IPS DF 6.9 (cell line): ENCODE data around the gene ADAMTS14.

Source experiments
- DNase-seq: peaks from one replicate; pipeline ENCODE4 v3.0.0-alpha.2; 2013; ENCODE audit warnings: low read depth, low spot score
- H3K27ac ChIP-seq: one replicate; pipeline ENCODE4 v1.5.1; 2013; ENCODE audit warnings: low read length, control low read depth
- H3K27me3 ChIP-seq: 2 replicates; pipeline ENCODE4 v1.6.1; 2013; ENCODE audit warnings: mild to moderate bottlenecking, low read length; ENCODE audit not compliant: control insufficient read depth, insufficient read depth
- H3K36me3 ChIP-seq: 2 replicates; pipeline ENCODE4 v1.6.1; 2013; ENCODE audit warnings: low read length; ENCODE audit not compliant: control insufficient read depth, insufficient read depth
- H3K4me1 ChIP-seq: 2 replicates; pipeline ENCODE4 v1.6.1; 2013; ENCODE audit warnings: low read length; ENCODE audit not compliant: control insufficient read depth, insufficient read depth
- H3K4me3 ChIP-seq: 2 replicates; pipeline ENCODE4 v1.5.1; 2013; ENCODE audit warnings: mild to moderate bottlenecking, low read length
- H3K9me3 ChIP-seq: 2 replicates; pipeline ENCODE4 v1.6.1; 2013; ENCODE audit warnings: low read length, inconsistent platforms; ENCODE audit not compliant: control insufficient read depth, insufficient read depth
- WGBS: extraction: QIAGEN DNeasy Blood & Tissue Kit; methylation state at CpG from one replicate; pipeline ENCODE4 v1.1.7; 2013; ENCODE audit warnings: mixed read lengths, missing lambda C conversion rate; ENCODE audit not compliant: insufficient read length, insufficient coverage; 5-methylcytosine and 5-hydroxymethylcytosine counted together

Gene ADAMTS14

DNA sequence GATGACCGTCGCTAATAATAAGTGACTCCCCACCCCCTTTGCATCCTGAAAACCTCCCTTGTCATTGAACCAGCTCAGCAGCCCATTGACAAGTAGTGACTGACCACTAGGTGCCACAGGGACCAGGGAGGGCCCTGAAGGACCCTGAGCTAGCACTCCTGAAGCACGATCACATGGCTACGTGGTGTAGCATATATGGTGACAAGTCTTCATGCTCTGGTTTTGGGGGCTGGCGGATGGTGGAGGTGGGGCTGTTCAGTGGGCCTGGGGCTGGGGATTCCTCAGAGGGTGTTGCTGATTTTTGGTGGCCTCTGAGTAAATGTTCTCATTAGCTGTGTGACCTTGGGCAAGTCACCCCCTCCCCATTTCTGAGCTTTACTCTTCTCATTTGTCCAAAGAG lies 4.7 kb downstream of the ADAMTS14 start:
- WGBS, result no CpG with 5 or more reads among the region's 5 CpGs
- Histone ChIP-seq H3K4me1 (0 out of 2 replicates have a peak, but pooled peaks cover 3% of the 10 kb centered on the region), H3K4me3 (no peak overlapping the region), H3K27ac (no peak overlapping the region), H3K27me3 (no peaks in the 10 kb centered on the region), H3K9me3 (no peaks in the 10 kb centered on the region), H3K36me3 (no peaks in the 10 kb centered on the region)
- no peak for DNase-seq

DNA sequence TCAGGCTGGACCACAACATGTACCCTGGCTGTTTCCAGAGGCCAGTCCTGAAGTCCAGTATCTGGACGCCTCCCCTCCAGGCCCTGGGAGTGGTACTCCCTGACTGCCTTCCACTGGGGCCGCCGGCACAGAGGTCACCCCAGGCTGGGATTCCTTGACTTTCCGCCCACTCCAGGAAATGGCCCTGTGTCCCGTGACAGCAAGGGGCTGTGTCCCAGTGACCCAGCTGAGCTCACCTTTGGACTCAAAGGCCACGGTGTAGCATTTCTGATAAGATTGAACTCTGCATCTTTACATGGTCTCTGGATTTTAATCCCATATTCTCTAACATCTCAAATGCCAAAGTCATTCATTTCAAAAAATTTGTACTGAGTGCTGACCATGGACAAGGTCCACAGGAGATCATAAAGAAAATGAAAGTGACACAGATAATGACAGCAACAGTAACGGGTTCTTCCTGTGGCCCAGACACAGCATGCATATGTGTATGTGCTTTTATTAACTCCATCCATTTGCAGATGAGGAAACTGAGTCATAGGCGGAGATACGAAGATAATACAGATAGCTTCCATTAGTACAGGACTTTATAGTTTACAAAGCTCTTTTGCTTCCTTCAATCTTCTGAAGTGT lies 5.4 kb downstream of the ADAMTS14 start:
- DNase-seq, result no peak
- H3K9me3 ChIP-seq, result no peaks in the 10 kb centered on the region
- no CpG with 5 or more reads among the region's 9 CpGs for WGBS
- H3K27me3 ChIP-seq, result no peaks in the 10 kb centered on the region
- H3K27ac ChIP-seq, result no peak overlapping the region
- 0 out of 2 replicates have a peak, but pooled peaks cover 3% of the 10 kb centered on the region for H3K4me1 ChIP-seq
- no peak overlapping the region for H3K4me3 ChIP-seq
- no peaks in the 10 kb centered on the region for H3K36me3 ChIP-seq

DNA sequence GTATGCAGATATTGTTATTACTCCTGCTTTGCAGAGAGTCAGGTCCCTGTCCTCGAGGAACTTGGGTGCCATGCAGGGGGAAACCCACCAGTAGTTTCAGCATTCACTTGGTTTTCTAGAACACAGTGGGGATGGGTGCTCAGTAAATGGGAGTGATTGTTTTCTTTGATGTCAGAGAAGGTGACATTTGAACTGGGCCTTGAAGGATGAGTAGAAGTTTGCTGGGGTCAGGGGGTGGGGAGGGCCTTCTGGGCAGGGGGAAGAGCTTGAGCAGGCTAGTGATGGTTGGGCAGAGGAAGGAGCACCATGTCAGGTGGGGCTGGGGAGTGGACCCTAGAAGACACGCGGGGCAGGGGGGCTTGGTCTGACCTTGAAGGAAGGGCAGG lies 5.9 kb downstream of the ADAMTS14 start:
- no peak overlapping the region for H3K27ac ChIP-seq
- H3K36me3 ChIP-seq, result no peaks in the 10 kb centered on the region
- WGBS, result no CpG with 5 or more reads among the region's 3 CpGs
- no peaks in the 10 kb centered on the region for H3K27me3 ChIP-seq
- DNase-seq, result no peak
- no peak overlapping the region for H3K4me3 ChIP-seq
- no peaks in the 10 kb centered on the region for H3K9me3 ChIP-seq
- H3K4me1 ChIP-seq, result peaks cover 3% of the 10 kb centered on the region; the same call in 1 of the 2 replicates

DNA sequence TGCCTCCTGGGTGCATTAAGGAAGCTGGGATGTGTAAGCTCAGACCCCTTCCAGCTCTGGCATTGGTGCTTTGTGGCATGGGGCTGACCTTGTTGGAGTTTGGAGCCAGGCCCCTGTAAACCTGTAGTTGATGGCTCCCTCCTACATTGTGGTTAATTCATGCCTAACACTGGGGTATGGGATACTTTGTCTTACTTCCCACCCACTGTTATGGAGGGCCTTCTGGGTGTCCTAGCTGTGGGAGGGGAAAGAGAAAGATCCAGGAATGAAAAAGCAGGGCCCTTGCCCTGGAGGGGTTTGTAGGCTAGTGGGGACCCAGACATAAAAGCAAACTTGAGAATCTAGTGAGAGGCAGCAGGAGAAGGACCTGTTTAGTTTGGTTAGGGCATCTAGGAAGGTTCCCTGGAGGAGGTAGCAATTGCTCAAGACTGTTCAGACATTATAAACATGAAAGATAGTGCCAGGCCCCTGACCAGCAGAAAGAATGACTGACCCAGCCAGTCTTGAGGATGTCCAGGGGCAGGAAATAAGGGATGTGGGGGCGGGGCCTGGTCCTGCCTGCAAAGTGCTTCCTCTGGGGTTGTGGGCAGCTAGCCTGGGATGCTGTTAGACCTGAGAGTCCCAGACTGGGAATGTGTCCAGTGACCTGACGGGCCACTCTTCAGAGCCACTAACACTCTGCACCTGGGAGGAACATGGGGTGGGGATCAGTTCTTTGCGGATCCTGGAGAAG lies 6.6 kb downstream of the ADAMTS14 start:
- Histone ChIP-seq H3K9me3 (no peaks in the 10 kb centered on the region), H3K36me3 (no peaks in the 10 kb centered on the region), H3K27me3 (no peaks in the 10 kb centered on the region), H3K4me1 (peaks cover 3% of the 10 kb centered on the region; the same call in 1 of the 2 replicates), H3K27ac (no peak overlapping the region), H3K4me3 (no peak overlapping the region)
- DNase-seq, result no peak
- no CpG with 5 or more reads among the region's 3 CpGs for WGBS

DNA sequence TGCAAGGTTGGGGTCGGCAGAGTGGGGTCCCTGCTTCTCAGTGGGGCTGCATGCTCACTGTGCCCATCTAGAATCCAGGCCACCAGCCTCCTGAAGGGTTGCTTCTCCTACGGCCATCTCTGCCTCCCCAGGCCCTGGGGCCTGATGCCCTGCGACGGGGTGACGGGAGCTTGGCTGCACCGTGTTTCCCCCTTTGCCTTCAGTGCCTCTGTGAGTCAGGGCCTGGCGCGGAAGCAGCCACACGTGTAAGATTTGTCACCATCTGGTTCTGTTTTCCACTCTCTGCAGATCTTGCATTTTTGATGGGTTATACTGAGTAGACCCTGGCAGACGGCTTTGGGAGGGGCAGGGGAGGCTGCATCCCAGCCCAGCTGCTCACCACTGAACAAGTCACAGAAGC lies 7.2 kb downstream of the ADAMTS14 start:
- H3K27ac ChIP-seq, result no peak overlapping the region
- WGBS, result no CpG with 5 or more reads among the region's 10 CpGs
- DNase-seq, result no peak
- H3K27me3 ChIP-seq, result no peaks in the 10 kb centered on the region
- H3K36me3 ChIP-seq, result no peaks in the 10 kb centered on the region
- H3K4me3 ChIP-seq, result no peak overlapping the region
- peaks cover 3% of the 10 kb centered on the region; the same call in 1 of the 2 replicates for H3K4me1 ChIP-seq
- H3K9me3 ChIP-seq, result no peaks in the 10 kb centered on the region

DNA sequence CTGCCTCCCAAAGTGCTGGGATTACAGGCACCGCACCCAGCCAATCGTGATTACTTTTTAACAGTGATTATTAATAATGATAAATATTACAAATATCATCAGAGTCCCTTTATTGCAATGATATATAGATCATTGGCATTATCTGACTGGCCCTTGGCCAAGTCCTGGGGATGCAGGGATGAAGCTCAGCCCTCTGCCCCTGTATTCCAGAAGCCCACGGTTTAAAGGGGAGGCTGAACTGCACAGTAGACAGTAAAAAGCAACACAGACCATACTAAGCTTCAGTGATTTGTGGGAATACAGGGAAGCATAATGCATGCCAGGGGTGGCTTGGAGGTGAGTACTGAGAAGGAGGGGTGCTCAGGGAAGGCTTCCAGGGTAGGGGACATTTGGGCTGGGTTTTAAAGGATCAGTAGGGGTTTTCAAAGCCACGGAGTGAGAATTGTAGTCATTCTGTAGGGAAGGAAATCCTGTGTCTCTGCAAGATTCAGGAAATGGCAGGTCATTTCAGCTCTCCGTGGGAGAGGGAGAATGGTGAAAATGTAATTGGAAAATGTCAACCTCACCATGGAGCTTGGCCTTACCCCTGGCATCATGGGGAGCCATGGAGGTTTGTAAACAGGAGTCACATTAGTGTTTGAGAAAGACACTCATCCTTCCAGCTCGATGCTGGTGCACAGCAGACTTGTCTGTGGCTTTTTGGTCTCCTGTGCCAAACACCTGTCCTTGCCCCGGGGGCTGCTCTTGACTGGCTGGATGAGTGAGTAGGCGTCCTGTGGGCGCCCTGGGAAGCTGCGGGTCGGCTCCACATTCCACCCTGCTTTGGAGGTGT lies 8.8 kb downstream of the ADAMTS14 start:
- H3K4me3 ChIP-seq, result no peak overlapping the region
- no peaks in the 10 kb centered on the region for H3K9me3 ChIP-seq
- no peaks in the 10 kb centered on the region for H3K36me3 ChIP-seq
- WGBS, result no CpG with 5 or more reads among the region's 11 CpGs
- H3K27me3 ChIP-seq, result no peaks in the 10 kb centered on the region
- no peak overlapping the region for H3K27ac ChIP-seq
- H3K4me1 ChIP-seq, result peaks cover 2% of the 10 kb centered on the region; the same call in 1 of the 2 replicates
- no peak for DNase-seq

DNA sequence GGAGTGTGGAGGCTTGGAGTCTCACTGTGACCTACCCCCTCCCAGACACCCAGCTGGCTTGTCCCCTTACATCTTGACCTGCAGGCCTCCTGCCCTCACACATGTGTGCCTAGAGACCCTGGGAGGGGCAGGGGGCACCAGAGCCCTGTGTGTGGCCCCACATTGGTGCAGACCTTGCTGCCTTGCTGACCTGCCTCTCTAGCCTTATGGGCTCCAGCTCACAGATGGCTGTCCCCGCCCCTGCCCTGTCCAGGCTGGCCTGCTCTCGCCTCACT lies 9.4 kb downstream of the ADAMTS14 start:
- no peak for DNase-seq
- H3K36me3 ChIP-seq, result no peaks in the 10 kb centered on the region
- no CpG with 5 or more reads among the region's 2 CpGs for WGBS
- no peak overlapping the region for H3K4me3 ChIP-seq
- H3K4me1 ChIP-seq, result peaks cover 2% of the 10 kb centered on the region; the same call in 1 of the 2 replicates
- H3K9me3 ChIP-seq, result no peaks in the 10 kb centered on the region
- H3K27ac ChIP-seq, result no peak overlapping the region
- no peaks in the 10 kb centered on the region for H3K27me3 ChIP-seq

DNA sequence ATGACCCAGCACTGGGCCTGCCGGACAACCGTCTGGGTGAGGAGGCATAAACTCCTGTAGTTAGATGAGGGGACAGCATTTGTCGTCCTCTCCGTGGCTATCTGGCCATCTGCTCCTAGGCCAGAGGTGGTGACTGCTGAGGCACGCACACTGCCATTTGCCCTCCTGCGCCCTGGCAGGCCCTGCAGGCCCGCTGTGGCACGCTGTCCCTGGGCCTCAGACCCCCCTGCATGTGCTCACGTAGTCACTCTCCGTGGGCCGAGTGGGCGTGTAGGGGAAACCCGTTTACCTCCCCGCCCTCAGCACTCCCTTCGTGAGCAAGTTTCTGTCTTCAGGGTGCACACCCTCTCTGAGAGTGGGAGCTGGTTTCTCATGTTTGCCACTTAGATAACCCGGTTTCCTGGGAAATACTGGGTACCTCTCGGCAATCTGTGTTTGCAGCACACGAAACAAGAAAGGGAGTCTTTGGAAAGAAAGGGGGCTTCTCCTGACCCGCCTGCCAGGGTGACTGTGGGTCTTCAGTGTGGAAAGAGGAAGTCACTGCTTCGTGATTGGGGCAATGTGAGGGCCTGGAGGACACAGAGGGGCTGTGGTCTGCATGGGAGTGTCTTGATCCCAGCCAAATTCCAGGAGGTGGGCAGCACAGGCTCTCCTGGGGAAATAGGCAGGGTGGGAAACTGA lies 10.8 kb downstream of the ADAMTS14 start:
- no CpG with 5 or more reads among the region's 20 CpGs for WGBS
- Histone ChIP-seq H3K4me3 (no peak overlapping the region), H3K27ac (no peak overlapping the region), H3K36me3 (no peaks in the 10 kb centered on the region), H3K27me3 (no peaks in the 10 kb centered on the region), H3K4me1 (peaks cover 2% of the 10 kb centered on the region; the same call in 1 of the 2 replicates), H3K9me3 (no peaks in the 10 kb centered on the region)
- no peak for DNase-seq

DNA sequence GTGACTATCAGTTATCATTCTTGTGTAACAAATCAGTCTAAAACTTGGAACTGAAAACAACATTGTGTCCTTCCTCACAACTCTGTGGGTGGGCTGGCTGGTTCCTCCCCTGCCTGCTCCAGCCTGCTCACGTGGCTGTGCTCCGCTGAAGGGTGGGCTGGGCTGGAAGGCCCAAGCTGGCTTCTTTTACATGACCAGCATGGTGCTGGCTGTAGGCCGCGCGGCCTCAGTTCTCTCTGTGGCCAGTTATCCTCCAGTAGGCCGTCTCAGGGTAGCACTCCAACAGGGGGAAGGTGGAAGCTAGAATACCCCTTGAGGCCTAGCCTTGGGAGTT lies 11.3 kb downstream of the ADAMTS14 start:
- WGBS, result no CpG with 5 or more reads among the region's 6 CpGs
- no peaks in the 10 kb centered on the region for H3K27me3 ChIP-seq
- H3K4me1 ChIP-seq, result peaks cover 2% of the 10 kb centered on the region; the same call in 1 of the 2 replicates
- DNase-seq, result no peak
- H3K36me3 ChIP-seq, result no peaks in the 10 kb centered on the region
- no peak overlapping the region for H3K27ac ChIP-seq
- H3K4me3 ChIP-seq, result no peak overlapping the region
- no peaks in the 10 kb centered on the region for H3K9me3 ChIP-seq

DNA sequence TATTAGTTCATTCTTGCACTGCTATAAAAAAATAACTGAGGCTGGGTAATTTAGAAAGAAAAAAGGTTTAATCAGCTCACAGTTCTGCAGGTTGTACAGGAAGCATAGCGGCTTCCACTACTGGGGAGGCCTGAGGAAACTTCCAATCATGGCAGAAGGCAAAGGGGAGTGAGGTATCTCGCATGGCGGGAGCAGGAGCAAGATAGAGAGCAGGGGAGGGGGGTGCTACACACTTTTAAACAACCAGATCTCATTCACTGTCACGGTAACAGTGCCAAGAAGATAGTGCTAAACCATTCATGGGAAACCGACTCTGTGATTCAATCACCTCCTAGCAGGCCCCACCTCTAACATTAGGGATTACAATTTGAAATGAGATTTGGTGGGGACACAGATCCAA lies 11.6 kb downstream of the ADAMTS14 start:
- Histone ChIP-seq H3K27ac (no peak overlapping the region), H3K4me3 (no peak overlapping the region), H3K36me3 (no peaks in the 10 kb centered on the region), H3K4me1 (peaks cover 2% of the 10 kb centered on the region; the same call in 1 of the 2 replicates), H3K27me3 (no peaks in the 10 kb centered on the region), H3K9me3 (no peaks in the 10 kb centered on the region)
- no peak for DNase-seq
- no CpG with 5 or more reads among the region's 5 CpGs for WGBS
